Measurements from ENCODE around the gene CYTH4. TPM values are rescaled to one million over a fixed set of nuclear protein-coding genes. Genes with fewer than 3 reads are reported as not detected.

Gene CYTH4
- total and polyA plus RNA-seq, 2 of the 13 experiments (the other 11 are each of a cell fraction or from before 2014, with no cell fraction given), result not detected

GRCh38 chr22:37352481-37352880 is 70.2 kb downstream of the CYTH4 start:
- no peak for FAIRE-seq
- H3K79me2 ChIP-seq (ENCODE audit: insufficient read depth, low read length), result no peaks in the 10 kb centered on the region
- H4K20me1 ChIP-seq (ENCODE audit: insufficient read depth, low read length), result no peaks in the 10 kb centered on the region
- no peaks in the 10 kb centered on the region for H3K36me3 ChIP-seq (replicated peaks in 1 of 2; ENCODE audit: control insufficient read depth in 1 of 2, insufficient read depth in 2 of 2, low read length in 2 of 2)
- H3K27me3 ChIP-seq (ENCODE audit: control insufficient read depth in 1 of 2, insufficient read depth in 2 of 2, low read length in 2 of 2), result peaks cover 8 to 47% of the 10 kb centered on the region in 2 experiments; a peak in 3 of 5 replicates
- H3K4me3 ChIP-seq (replicated peaks in 1 of 3; ENCODE audit: insufficient read depth in 1 of 3, low read depth in 2 of 3, low read length in 3 of 3), result no peak overlapping the region
- intact Hi-C loops (cut with micrococcal nuclease; ENCODE audit: unreplicated experiment) (no loop called here), in situ Hi-C loops (cut with HindIII; ENCODE audit: extremely low pct_ligation_motif_present, low pct_unique_long_range_greater_than_20kb) (no loop called here)
- H3K4me1 ChIP-seq (ENCODE audit: insufficient read depth, low read length), result no peaks in the 10 kb centered on the region
- no peak for DNase-seq (ENCODE audit: low spot score)
- H3K9me3 ChIP-seq (ENCODE audit: low read length), result no peaks in the 10 kb centered on the region
- H2AFZ ChIP-seq (ENCODE audit: low read length), result no peak overlapping the region
- no peak for ATAC-seq
- no TSS peak for BruUV-seq (replicated peaks)
- no peak overlapping the region for H3K4me2 ChIP-seq (ENCODE audit: low read depth, low read length)
- no peak overlapping the region for H3K27ac ChIP-seq (ENCODE audit: extremely low read length, insufficient read depth, low read length)
- POLR2A ChIA-PET, result no interaction called here
- CTCF ChIA-PET (ENCODE audit: low intra/inter-chr PET ratio, low total read pairs), result no interaction called here
- TF ChIP-seq MNT (IDR thresholded peaks at IDR 0.05) (peak; percentile 98), HOMEZ (CRISPR knock-in tag; IDR thresholded peaks at IDR 0.05; ENCODE audit: low read depth) (no peak), RCOR2 (CRISPR knock-in tag; IDR thresholded peaks at IDR 0.05) (no peak)
- WGBS (ENCODE audit: low lambda C conversion rate), result 26% methylated on average over 7 of the region's 7 CpGs
- H3K9ac ChIP-seq (ENCODE audit: insufficient read depth, low read depth, low read length), result no peak overlapping the region

GRCh38 chr22:37353839-37354238 is 71.5 kb downstream of the CYTH4 start:
- Histone ChIP-seq H4K20me1 (ENCODE audit: insufficient read depth, low read length) (no peaks in the 10 kb centered on the region), H3K27me3 (ENCODE audit: control insufficient read depth in 1 of 2, insufficient read depth in 2 of 2, low read length in 2 of 2) (peaks cover 8 to 46% of the 10 kb centered on the region in 2 experiments; a peak in 3 of 5 replicates), H3K27ac (ENCODE audit: extremely low read length, insufficient read depth, low read length) (no peak overlapping the region), H3K9me3 (ENCODE audit: low read length) (no peaks in the 10 kb centered on the region), H3K4me3 (replicated peaks in 1 of 3; ENCODE audit: insufficient read depth in 1 of 3, low read depth in 2 of 3, low read length in 3 of 3) (no peak overlapping the region), H3K9ac (ENCODE audit: insufficient read depth, low read depth, low read length) (no peak overlapping the region), H3K79me2 (ENCODE audit: insufficient read depth, low read length) (no peaks in the 10 kb centered on the region), H3K4me1 (ENCODE audit: insufficient read depth, low read length) (no peaks in the 10 kb centered on the region), H2AFZ (ENCODE audit: low read length) (no peak overlapping the region), H3K4me2 (ENCODE audit: low read depth, low read length) (no peak overlapping the region), H3K36me3 (replicated peaks in 1 of 2; ENCODE audit: control insufficient read depth in 1 of 2, insufficient read depth in 2 of 2, low read length in 2 of 2) (no peaks in the 10 kb centered on the region)
- POLR2A ChIA-PET, result no interaction called here
- in situ Hi-C loops (cut with HindIII; ENCODE audit: extremely low pct_ligation_motif_present, low pct_unique_long_range_greater_than_20kb), result no loop called here
- BruUV-seq (replicated peaks), result no TSS peak
- CTCF ChIA-PET (ENCODE audit: low intra/inter-chr PET ratio, low total read pairs), result no interaction called here
- WGBS (ENCODE audit: low lambda C conversion rate), result 30% methylated on average over 16 of the region's 16 CpGs
- no peak for FAIRE-seq
- intact Hi-C loops (cut with micrococcal nuclease; ENCODE audit: unreplicated experiment), result no loop called here
- no peak for DNase-seq (ENCODE audit: low spot score)
- no peak for ATAC-seq
- TF ChIP-seq ZNF230 (CRISPR knock-in tag; IDR thresholded peaks at IDR 0.05), result no peak
- no peak for TF ChIP-seq ZXDC (CRISPR knock-in tag; IDR thresholded peaks at IDR 0.05)
- TF ChIP-seq STAT6 (CRISPR knock-in tag; IDR thresholded peaks at IDR 0.05; ENCODE audit: borderline replicate concordance), result no peak
- no peak for TF ChIP-seq TGIF2 (CRISPR knock-in tag; IDR thresholded peaks at IDR 0.05)
- TF ChIP-seq ZNF367 (CRISPR knock-in tag; IDR thresholded peaks at IDR 0.05; ENCODE audit: borderline replicate concordance), result no peak
- no peak for TF ChIP-seq KDM2A (CRISPR knock-in tag; IDR thresholded peaks at IDR 0.05; ENCODE audit: borderline replicate concordance, low read depth)
